Measurements from ENCODE around the gene OLFM1. TPM values are rescaled to one million over a fixed set of nuclear protein-coding genes. Genes with fewer than 3 reads are reported as not detected.

Gene OLFM1
- total and polyA plus RNA-seq, 9 of the 15 experiments (the other 6 are each of a cell fraction or from before 2014, with no cell fraction given) = not detected

DNA sequence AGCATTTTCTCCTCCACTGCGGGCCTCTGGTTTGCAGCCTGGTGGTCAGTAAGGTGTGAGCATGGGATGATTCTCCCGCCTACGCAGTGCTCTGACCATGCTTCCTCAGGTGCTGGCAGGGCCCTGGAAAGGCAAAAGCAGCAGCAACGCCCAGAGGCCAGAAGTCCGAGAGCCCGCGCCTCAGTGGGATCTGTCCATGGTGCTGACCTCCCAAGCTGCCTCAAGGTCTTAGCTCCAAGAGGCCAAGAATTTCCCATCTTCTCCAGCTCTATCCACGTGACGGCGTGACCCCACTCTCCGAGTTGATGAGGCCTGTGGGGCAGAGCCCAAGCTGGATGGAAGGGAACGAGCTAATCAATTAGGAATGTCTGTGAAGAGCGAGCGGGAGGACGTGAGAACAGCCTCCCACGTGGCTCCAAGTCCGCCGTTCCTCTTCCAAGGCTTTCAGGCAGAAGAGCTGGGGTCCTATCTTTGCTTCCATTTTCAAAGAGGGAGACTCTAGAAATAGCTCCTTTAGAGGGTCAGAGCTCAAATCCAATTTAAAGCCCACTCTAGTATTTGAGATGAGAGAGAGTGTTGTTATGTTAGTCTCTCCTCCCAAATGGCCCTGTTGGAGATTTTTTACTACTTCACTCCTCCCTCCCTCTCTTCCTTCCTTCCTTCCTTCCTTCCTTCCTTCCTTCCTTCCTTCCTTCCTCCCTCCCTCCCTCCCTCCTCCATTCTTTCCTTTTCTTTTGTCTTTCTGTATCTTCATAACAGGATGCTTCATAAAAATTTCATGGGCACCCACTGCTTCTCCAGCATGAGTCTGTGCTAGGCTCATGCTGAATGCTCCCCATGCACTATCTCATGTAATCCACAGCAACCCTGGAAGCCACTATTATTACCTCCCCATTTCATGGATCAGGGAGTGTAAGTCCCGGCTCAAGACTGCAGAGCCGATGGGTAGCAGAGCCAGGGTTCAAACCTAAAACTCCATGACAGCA lies 69.3 kb downstream of the OLFM1 start (continued):
- TF ChIP-seq, protein P1, sequence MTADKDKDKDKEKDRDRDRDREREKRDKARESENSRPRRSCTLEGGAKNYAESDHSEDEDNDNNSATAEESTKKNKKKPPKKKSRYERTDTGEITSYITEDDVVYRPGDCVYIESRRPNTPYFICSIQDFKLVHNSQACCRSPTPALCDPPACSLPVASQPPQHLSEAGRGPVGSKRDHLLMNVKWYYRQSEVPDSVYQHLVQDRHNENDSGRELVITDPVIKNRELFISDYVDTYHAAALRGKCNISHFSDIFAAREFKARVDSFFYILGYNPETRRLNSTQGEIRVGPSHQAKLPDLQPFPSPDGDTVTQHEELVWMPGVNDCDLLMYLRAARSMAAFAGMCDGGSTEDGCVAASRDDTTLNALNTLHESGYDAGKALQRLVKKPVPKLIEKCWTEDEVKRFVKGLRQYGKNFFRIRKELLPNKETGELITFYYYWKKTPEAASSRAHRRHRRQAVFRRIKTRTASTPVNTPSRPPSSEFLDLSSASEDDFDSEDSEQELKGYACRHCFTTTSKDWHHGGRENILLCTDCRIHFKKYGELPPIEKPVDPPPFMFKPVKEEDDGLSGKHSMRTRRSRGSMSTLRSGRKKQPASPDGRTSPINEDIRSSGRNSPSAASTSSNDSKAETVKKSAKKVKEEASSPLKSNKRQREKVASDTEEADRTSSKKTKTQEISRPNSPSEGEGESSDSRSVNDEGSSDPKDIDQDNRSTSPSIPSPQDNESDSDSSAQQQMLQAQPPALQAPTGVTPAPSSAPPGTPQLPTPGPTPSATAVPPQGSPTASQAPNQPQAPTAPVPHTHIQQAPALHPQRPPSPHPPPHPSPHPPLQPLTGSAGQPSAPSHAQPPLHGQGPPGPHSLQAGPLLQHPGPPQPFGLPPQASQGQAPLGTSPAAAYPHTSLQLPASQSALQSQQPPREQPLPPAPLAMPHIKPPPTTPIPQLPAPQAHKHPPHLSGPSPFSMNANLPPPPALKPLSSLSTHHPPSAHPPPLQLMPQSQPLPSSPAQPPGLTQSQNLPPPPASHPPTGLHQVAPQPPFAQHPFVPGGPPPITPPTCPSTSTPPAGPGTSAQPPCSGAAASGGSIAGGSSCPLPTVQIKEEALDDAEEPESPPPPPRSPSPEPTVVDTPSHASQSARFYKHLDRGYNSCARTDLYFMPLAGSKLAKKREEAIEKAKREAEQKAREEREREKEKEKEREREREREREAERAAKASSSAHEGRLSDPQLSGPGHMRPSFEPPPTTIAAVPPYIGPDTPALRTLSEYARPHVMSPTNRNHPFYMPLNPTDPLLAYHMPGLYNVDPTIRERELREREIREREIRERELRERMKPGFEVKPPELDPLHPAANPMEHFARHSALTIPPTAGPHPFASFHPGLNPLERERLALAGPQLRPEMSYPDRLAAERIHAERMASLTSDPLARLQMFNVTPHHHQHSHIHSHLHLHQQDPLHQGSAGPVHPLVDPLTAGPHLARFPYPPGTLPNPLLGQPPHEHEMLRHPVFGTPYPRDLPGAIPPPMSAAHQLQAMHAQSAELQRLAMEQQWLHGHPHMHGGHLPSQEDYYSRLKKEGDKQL (CRISPR knock-in tag; IDR thresholded peaks at IDR 0.05; ENCODE audit: borderline replicate concordance) = no peak
- 0 out of 2 replicates have a peak, but pooled peaks have one; percentile 26 for TF ChIP-seq ZNF583 (CRISPR knock-in tag; IDR thresholded peaks at IDR 0.05)
- TF ChIP-seq DMBX1 (CRISPR knock-in tag; IDR thresholded peaks at IDR 0.05; ENCODE audit: borderline replicate concordance) = 0 out of 2 replicates have a peak, but pooled peaks have one; percentile 40
- no peak for TF ChIP-seq NR1H2 (CRISPR knock-in tag; IDR thresholded peaks at IDR 0.05)
- TF ChIP-seq MAZ (CRISPR knock-in tag; conservative IDR thresholded peaks at IDR 0.05 in 1 of 2, IDR thresholded peaks at IDR 0.05 in 1 of 2) = 0 out of 4 replicates have a peak, but pooled peaks of 1 of the 2 experiments have one; percentile 32
- no peak for TF ChIP-seq NR4A1 (CRISPR knock-in tag; IDR thresholded peaks at IDR 0.05)
- peak; percentile 41; the same call in 1 of the 2 replicates for TF ChIP-seq NR4A1 (tag; IDR thresholded peaks at IDR 0.05)
- TF ChIP-seq, protein P2, sequence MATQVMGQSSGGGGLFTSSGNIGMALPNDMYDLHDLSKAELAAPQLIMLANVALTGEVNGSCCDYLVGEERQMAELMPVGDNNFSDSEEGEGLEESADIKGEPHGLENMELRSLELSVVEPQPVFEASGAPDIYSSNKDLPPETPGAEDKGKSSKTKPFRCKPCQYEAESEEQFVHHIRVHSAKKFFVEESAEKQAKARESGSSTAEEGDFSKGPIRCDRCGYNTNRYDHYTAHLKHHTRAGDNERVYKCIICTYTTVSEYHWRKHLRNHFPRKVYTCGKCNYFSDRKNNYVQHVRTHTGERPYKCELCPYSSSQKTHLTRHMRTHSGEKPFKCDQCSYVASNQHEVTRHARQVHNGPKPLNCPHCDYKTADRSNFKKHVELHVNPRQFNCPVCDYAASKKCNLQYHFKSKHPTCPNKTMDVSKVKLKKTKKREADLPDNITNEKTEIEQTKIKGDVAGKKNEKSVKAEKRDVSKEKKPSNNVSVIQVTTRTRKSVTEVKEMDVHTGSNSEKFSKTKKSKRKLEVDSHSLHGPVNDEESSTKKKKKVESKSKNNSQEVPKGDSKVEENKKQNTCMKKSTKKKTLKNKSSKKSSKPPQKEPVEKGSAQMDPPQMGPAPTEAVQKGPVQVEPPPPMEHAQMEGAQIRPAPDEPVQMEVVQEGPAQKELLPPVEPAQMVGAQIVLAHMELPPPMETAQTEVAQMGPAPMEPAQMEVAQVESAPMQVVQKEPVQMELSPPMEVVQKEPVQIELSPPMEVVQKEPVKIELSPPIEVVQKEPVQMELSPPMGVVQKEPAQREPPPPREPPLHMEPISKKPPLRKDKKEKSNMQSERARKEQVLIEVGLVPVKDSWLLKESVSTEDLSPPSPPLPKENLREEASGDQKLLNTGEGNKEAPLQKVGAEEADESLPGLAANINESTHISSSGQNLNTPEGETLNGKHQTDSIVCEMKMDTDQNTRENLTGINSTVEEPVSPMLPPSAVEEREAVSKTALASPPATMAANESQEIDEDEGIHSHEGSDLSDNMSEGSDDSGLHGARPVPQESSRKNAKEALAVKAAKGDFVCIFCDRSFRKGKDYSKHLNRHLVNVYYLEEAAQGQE (IDR thresholded peaks at IDR 0.05; ENCODE audit: borderline replicate concordance) = peak; percentile 99
- TF ChIP-seq, protein P2 (CRISPR knock-in tag; IDR thresholded peaks at IDR 0.05; ENCODE audit: low read depth) = peak; percentile 97
- no peak for TF ChIP-seq GTF2E2 (tag; IDR thresholded peaks at IDR 0.05)
- peak; percentile 94 for TF ChIP-seq MIER1 (IDR thresholded peaks at IDR 0.05; ENCODE audit: low read depth)
- peak; percentile 48; the same call in 1 of the 2 replicates for TF ChIP-seq CXXC5 (CRISPR knock-in tag; IDR thresholded peaks at IDR 0.05)

Data from K562 (cell line).